CMK (cell line): ENCODE results near the gene HCN3.
A peak's percentile ranks its signal among the peaks of the same experiment; 100 is the strongest.
"Not testable (repeated sequence)": the region's sequence is repeated elsewhere in the genome, so short reads cannot be mapped to it uniquely, and the experiment has no call there.

Experiments used
- DNase-seq: peaks from one replicate; pipeline ENCODE4 v3.0.0-alpha.2; 2010; ENCODE audit warnings: low read depth

Gene HCN3

GRCh38 chr1:155309423-155310021 is 32.3 kb downstream of the HCN3 start:
- DNase-seq, result no peak

GRCh38 chr1:155313261-155313660 is 36.0 kb downstream of the HCN3 start:
- no peak for DNase-seq

- DNase-seq, result no peak
Observed at GRCh38 chr1:155316922-155317321, 39.7 kb downstream of the HCN3 start.

GRCh38 chr1:155318082-155318481 is 40.8 kb downstream of the HCN3 start:
- no peak for DNase-seq

GRCh38 chr1:155319536-155319935 is 42.3 kb downstream of the HCN3 start:
- no peak for DNase-seq

- no peak for DNase-seq
Observed at GRCh38 chr1:155320252-155320651, 43.0 kb downstream of the HCN3 start.

GRCh38 chr1:155320661-155321617 is 43.7 kb downstream of the HCN3 start, which contains the start of gene RUSC1:
Gene RUSC1, plus strand, starts transcription at chr1:155320894. Its CDS starts 880 bp downstream, at chr1:155321774.
- DNase-seq, result no peak

- no peak for DNase-seq
Observed at GRCh38 chr1:155321639-155322503, 44.6 kb downstream of the HCN3 start.

- DNase-seq, result no peak
Observed at GRCh38 chr1:155322571-155322952, 45.3 kb downstream of the HCN3 start.

- peak; percentile 78 for DNase-seq
Observed at GRCh38 chr1:155322953-155323728, 45.9 kb downstream of the HCN3 start.

- DNase-seq, result peak; percentile 71
Observed at GRCh38 chr1:155323729-155324036, 46.4 kb downstream of the HCN3 start.

- peak; percentile 93 for DNase-seq
Observed at GRCh38 chr1:155324037-155324716, 46.9 kb downstream of the HCN3 start.

GRCh38 chr1:155324717-155325602 is 47.7 kb downstream of the HCN3 start:
- no peak for DNase-seq

GRCh38 chr1:155325603-155325893 is 48.3 kb downstream of the HCN3 start:
- no peak for DNase-seq

- no peak for DNase-seq
Observed at GRCh38 chr1:155326020-155326526, 48.8 kb downstream of the HCN3 start.

- DNase-seq, result no peak
Observed at GRCh38 chr1:155326631-155327037, 49.4 kb downstream of the HCN3 start.

GRCh38 chr1:155327981-155328380 is 50.7 kb downstream of the HCN3 start:
- DNase-seq, result no peak

GRCh38 chr1:155328856-155329255 is 51.6 kb downstream of the HCN3 start:
- DNase-seq, result not testable (repeated sequence)

GRCh38 chr1:155329980-155330598 is 52.8 kb downstream of the HCN3 start:
- no peak for DNase-seq

GRCh38 chr1:155334962-155335361 is 57.7 kb downstream of the HCN3 start:
- DNase-seq, result no peak
